GM18861 (cell line): Measurements from ENCODE around the gene PDE9A.

Experiments used
- ATAC-seq: cut with Tn5 transposase; IDR thresholded peaks from one replicate; pipeline ENCODE4 v1.9.1; 2021; ENCODE audit not compliant: unreplicated experiment

Gene PDE9A

DNA sequence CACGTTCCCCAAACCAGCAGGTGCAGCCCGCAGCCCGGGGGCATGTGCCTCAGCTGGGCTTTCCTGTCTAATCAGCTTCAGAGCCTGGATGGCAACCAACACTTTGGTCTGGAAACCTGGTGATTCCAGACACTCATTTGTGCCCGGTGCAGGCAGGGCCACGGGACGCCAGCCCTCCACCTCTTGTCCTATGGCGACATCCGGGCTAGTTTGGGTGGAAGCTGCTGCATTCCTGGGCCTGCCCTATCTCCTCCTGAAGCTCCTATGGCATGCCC, 114.1 kb downstream of the PDE9A start:
- ATAC-seq = no peak

DNA sequence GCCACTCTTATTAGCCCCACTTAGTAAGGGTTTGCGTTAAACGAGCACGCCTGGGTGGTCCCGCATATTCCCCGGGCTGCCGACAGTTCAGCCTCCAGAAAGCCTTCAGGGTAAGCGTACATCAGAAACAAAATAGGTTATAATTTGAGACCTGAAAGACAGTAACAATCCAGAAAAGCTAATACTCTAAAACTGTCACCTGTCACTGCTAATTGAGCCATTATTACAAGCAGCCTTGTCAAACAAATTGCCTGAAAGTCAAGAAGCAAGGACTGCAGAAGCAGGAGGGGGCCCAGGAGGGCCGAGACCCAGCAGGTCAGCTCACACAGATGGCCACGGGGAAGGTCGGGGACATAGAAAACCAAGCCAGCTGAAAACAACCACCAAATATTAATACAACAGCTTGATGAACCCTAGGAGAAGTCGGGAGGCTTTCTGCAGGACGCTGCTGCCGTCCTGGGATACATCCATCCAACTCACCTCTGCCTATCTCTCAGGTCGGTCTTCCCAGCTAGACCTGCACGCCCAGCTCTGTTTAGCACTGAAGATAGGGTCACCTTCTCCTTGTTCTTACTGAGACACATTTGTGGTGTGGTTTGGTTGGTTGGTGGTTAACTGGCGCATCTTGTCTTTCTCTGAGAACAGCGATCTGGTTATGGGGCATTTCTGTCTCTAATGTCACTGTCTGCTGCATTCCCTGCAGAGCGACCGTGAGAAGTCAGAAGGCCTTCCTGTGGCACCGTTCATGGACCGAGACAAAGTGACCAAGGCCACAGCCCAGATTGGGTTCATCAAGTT, 115.1 kb downstream of the PDE9A start:
- ATAC-seq = no peak

DNA sequence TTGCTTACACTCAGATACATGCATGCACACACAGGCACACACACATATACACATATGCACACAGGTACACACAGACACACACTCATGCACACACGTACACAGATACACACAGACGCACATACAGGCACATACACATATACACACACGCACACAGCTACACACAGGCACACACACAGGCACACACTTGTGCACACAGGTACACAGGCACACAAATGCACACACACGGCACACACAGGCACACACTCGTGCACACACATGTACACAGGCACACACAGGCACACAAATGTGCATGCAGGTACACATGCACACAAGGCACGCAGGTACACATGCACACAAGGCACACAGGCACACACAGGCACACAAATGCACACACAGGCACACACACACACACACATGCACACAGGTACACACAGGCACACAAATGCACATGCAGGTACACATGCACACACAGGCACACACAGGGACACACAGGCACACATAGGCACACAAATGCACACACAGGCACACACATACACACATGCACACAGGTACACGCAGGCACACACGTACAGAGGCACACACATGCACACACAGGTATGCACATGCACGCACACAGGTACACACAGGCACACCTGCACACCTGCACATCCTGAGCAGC, 115.9 kb downstream of the PDE9A start:
- ATAC-seq = no peak

DNA sequence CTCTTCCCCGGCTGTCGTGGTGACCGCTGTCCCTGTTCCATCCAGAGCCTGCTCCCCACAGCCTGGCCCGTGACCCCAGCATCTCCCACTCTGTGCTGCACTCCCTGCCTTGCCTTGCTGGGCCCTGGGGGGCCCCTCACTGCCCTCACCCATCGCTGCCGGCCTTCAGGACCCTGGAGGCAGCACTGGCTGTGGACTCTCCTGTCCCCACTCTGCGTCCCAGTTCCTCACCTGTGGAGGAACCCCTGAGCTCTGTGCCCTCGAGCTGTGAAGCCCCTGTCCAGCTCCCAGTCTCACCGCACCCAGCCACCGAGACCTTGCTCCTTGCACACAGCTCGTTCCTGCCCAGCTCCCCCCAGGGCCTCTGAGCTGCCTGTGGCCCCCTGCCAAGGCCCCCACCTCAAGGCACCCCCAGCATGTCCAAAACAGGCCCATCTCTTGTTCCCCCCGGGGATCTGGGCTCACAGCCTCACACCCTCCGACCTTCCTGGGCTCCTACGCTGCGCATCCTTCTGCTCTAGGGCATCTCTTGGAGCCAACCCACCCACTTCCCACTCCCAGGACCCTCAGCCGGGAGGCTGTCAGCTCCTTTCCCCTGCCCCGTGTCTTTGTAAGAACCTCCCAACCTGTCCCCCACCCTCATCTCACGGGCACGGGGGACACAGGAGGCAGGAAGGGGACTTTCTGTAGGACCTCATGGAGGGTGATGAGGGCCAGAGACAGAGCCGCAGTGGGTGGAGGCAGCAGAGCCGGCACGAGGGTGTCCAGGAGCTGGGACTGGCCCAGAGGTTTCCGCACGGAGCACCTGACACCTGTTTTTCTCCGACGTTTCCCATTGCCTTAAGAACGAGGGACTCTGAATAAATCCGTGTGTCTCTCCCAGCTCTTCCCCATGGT, 116.6 kb downstream of the PDE9A start:
- no peak for ATAC-seq

DNA sequence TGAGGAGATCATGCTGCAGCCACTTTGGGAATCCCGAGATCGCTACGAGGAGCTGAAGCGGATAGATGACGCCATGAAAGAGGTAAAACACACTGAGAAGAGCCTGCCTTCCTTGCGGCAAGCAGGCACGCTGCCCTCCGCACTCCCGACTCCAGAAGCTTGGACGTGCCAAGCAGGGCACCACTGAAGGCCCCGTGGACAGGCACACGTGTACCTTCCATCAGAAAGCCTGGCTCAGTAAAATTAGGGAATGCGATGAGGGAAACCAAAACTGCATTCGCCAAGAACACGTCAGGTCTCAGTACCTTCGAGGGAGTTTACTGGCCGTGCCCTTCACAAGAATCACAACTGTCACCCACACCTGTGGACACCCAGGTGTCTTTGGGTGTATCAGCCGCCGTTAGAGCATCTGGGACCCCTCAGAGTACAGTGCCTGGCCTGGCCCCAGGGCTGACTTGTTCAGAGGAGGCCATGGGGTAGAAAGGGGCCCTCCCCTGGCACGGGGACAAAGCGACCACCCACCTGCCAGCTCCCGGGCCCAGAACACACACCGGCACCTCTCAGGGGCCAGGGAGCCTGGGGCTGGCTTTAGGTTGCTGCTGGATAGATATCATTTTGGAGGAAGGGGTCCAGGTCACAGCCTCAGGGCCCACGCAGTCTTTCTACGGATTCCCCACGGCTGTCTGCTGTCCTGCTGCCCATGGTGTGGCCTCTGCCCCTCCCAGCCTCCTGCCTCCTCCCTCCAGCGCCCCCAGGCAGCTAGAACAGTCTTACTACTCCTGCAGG, 117.5 kb downstream of the PDE9A start:
- ATAC-seq = no peak

DNA sequence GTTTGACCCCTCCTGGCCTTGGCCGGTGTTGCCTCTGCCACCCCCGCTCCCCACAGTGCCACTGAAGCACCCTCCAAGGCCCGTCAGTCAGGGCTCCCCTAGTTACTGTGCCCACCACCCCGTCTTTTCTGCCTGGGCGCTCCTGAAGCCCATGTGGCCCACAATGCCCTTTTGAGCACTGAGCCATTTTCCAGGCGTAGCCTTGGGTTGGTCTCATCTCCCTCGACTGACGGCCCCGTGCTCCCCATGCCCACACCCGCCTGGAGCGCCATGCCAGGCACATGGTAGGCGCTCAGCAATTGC, 118.0 kb downstream of the PDE9A start:
- no peak for ATAC-seq

DNA sequence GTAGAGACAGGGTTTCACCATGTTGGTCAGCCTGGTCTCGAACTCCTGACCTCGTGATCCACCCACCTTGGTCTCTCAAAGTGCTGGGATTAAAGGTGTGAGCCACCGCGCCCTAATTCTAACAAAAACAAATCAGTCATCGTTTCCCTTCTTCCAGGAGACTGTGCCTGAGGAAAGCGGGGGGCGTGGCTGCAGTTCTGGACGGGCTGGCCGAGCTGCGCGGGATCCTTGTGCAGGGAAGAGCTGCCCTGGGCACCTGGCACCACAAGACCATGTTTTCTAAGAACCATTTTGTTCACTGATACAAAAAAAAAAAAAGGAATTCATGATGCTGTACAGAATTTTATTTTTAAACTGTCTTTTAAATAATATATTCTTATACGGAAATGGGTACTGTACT, 121.7 kb downstream of the PDE9A start:
- ATAC-seq = no peak

DNA sequence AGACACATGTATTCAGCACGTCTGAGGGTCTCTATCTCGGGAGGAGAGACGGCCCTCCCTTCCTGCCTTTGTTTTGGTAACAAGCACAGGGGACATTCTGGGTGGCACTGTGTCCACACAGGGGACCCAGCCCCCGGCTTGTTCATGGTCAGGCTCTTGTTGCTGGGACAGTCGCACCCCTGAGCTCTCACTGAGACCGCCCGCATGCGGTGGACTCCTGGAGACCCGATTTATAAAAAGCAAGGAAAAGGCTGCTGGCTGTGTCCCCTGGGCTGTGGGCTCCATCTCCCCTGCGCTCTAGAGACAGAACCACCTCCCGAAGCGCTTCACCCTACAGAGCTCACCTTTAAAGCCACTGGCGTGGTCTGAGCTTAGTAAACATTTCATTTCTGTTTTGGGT, 122.5 kb downstream of the PDE9A start:
- ATAC-seq = no peak

DNA sequence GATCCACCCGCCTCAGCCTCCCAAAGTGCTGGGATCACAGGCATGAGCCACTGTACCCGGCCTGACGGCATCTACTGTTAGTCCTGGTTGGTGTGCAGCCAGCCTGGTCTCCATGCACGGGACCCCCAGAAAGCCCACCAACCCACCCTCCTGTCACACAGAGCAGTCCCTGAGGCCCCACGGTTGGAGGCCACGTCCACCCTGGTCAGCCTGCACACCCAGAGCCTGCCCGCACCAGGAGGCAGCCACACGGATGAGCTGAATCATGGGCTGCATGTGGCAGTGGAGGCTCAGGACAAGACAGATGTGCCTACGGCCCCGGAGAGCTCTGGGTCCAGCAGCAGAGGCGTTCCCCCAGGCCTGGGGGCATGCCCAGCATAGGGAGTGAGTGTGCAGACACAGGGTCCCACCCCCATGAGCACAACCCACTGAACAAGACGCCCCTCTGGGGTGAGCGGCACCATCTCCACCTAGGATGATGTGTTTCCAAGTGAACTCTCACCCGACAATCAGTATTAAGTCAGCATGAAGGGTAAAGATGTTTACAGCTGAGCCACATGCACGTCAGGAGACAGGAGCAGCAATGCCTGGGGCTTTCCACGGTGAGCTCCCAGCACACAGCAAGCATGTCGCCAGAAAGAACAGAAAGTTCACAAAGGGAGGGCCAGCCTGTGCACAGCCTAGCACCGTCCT, 123.8 kb downstream of the PDE9A start:
- no peak for ATAC-seq

DNA sequence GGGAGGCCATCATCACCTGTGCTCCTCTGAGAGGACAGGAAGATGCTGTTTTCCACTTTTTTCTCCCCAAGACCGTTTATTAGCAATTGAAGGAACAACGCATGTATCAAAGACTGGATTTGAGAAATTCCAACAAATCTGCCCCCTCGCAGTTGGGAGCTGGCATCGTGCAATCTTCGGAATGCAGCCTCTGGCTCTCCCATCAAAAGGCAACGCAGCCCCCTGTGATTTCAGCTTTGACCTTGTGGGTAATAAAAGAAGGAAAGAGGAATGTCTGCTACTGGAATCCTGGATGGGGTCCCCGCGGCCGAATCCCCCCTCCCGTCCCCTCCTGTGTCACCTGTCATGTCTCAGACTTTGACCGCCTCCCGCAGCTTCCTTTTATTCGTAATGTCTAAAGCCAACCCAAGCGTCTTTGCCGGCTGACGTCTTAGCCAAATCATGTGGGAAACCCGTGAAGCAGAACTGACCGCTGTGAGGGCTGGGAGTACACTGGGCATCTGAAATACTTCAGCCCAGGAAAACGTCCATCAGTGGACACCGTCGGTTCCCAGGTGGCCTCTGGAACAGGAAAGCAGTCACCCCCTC, 124.4 kb downstream of the PDE9A start:
- no peak for ATAC-seq

DNA sequence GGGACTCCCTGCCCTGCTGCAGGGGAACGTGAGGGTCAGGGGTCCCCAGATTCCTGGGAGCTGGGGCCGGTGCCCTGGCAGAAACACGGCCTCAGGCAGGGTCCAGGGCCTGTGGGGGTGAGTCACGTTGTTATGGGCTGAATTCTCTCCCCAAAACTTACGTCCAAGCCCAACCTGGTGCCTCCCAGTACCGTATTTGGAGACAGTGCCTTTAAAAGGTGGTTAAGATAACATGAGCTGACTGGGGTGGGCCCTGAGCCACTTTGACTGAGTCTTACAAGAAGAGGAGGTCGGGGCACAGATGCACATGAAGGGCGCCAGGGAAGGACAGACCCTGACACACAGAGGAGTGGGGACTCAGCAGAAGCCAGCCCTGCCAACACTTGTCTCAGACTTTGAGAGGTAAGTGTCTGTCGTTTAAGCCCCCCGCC, 126.0 kb downstream of the PDE9A start:
- ATAC-seq = no peak

DNA sequence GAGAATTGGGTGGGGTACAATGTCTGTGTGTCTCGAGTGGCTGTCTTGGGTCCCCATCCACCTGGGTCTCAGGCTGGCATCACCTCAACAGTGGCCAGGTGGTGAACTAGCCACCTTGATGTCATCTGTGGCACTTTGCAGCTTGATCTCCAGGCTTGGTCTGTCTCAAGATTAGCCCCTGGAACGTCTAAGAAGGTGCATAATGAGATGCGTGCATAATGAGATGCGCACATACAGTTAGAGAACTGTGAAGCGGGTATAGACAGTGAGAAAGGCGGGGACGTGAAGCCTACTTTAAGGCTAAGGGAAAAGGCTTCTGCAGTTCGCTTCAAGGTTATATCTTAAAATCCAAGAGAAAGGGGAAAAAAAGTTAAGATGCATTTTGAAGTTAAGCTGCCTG, 127.2 kb downstream of the PDE9A start:
- no peak for ATAC-seq

DNA sequence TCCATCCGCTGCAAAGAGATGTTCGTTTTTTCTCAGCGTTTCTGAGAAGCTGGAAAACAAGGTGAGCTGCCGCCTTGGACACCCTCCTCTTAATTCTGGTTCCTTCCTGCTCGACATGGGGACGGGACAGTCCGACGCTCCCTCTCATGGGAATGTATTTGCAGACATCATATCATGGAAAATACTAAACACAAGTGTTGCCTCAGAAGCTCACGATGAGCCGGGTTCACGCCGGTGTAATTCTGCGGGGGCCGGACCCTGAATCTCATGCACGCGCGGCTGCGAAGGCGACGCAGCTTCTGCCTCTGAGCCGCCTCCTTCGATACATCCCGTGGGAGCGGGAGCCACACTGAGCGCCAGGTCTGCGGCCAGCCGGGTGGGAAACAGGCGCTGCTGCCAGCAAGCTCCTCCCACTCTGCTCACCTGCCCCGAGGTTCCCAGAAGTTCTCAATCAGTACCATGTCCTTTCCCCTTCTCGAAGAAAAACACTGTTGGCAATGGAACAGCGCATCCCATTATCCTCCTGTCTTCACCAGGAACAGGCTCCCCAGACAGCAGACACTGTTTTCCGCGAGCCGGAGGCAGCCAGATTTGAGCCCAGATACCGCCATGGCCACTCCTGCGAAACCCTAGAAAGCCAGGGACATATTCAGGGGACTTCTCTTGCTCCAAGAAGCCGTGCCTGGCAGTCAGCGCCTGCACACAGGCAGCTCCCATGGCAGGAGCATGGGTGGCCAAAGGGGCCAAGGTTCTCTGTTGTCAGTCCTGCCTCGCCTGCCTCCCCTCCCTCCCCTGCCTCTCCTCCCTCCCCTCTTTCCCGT, 127.9 kb downstream of the PDE9A start:
- no peak for ATAC-seq

DNA sequence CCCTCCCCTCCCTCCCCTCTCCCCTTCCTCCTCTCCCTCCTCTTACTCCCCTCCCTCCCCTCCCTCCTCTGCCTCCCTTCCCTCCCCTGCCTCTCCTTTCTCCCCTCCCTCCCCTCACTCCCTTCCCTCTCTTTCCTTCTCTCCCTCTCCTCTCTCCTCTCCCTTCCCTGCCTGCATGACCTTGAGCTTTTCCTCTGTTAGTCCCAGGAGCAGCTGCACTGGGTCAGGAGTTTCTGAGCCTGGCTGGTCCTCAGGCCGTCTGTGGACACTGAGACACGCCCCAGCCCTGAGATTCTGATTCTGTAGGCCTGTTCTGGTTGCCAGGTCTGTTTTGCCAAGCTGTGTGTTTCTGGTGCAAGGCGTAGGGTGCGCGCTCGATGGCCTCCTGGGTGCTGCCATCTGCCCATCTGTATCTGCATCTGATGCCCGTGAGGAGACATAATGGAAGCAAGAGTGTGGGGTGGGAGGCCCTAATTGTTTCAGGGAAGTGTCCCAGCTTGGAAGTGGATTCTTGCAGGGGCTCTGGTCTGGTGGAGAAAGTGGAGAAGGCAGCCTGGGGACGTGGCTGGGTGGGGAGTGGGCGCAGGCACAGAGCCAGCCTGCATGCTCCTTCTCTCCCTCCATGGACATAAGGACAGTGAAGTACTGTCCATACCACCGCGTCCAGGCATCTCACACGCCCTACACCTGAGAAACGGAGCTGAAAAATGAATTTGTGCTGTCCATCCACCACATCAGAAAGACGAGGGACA, 128.7 kb downstream of the PDE9A start:
- no peak for ATAC-seq

DNA sequence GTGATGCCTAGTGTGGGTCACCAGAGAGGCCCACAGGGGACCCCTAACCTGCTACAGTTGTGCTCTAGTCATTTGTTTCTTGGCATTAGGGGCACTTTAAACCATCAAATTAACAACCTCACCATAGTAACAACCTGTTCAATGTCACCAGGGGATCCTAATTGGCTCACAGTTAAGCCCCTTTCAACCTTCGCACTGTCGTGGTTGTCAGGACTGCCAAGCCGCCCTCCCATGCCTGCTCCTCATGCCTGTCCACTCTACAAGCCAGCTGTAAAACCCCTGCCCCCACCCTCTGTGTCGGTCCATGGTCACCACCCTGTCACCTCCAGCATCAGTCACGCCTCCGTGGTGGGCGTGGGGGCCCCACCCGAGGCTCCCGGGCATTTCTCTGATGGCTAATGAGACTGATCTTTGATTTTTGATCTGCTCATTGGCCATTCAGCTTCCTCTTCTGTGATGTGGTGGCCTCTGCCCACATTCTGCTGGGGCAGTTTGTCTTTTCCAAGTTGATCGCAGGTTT, 129.4 kb downstream of the PDE9A start:
- no peak for ATAC-seq

DNA sequence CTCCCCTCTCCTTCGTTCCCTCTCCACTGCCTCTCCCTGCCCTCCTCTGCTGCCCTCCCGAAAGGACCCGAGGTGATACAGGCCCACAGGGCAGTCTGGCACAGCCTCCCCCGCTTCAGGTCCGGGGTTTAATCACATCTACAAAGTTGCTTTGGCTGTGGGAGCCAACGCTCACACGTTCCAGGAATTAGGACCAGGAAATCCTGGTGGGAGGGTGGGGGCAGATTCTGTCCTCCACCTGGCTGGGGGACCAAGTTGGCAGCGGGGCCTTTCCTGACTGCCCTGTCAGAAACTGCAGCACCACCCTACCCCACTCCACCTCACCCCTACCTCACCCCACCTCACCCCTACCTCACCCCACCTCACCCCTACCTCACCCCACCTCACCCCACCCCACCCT, 130.9 kb downstream of the PDE9A start:
- ATAC-seq = no peak

DNA sequence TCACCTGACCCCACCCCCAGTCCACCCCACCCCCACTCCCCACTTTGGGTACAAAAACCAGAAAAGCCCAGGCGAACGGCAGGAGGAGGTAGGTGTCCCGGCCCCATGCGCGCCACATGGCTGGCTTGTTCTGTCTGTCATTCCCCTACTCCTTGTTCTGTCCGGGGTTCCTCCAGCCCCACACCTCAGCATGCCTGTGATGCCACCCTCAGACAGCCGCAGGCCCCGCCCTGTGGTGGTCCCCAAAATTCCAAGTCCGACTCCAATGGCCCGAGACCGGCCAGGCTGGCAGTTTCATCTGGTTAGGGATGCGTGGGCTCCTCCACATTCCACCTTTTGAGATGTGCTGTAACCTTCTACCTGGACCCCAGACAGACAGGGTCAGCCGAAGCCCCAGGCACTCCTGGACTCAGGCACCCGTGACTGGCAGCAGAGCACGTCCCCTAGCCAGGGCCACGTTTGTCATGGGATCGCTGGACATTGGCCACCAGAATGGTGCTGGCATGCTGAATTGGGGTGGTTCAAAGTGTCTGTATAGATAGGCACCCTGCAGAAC, 131.6 kb downstream of the PDE9A start:
- no peak for ATAC-seq

DNA sequence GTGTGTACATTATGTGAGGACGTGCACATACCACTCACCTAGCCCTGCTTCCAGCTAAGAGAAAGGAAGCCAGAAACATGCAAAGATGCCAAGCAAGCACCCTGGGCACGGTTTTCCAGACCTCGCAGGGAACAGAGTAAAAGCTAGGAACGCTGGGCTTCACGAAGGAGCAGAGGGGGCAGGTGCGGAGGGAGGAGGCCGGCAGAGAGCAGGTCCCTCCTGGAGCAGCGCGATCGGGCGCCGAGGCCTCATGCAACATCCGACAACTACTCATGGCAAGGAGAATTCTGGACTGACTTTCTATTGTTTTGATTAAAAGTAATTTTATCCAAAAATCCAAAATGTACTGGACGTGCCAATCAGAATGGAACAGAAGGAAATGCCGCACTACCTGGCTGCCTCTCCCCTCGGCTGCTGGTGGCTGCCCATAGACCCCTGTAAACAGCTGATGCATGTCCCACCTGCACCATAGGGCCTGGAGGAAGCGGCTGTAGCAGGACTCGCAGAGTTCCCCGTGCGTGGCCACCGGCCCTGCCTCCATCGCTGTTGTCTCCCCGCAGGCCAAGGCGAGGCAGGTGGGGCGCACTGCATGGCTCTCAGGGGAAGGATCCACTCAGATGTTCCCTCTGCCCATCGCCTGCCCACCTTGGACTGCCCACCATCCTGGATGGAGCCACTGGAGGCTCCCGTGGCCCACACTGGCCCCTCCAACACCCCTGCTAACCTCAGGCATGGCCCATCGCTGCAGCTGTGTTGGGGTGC, 132.4 kb downstream of the PDE9A start:
- ATAC-seq = no peak
